OCI-LY1 (cell line): ENCODE results near the gene PANK4.

ENCODE experiments used
- CTCF ChIP-seq: fragments of 200-600 bp; sonication (generic), shearing (Covaris generic); IDR thresholded peaks from 2 replicates; pipeline ENCODE4 v1.5.1; 2017; ENCODE audit warnings: mild to moderate bottlenecking, antibody characterized with exemption, low read length, moderate library complexity, mixed read lengths
- EZH2 ChIP-seq: fragments of 200-600 bp; sonication (generic), shearing (Covaris generic); IDR thresholded peaks from 2 replicates; pipeline ENCODE4 v1.8.0; 2017; ENCODE audit warnings: borderline replicate concordance, mixed run types, mild to moderate bottlenecking, antibody characterized with exemption, low read length, moderate library complexity, mixed read lengths

DNA sequence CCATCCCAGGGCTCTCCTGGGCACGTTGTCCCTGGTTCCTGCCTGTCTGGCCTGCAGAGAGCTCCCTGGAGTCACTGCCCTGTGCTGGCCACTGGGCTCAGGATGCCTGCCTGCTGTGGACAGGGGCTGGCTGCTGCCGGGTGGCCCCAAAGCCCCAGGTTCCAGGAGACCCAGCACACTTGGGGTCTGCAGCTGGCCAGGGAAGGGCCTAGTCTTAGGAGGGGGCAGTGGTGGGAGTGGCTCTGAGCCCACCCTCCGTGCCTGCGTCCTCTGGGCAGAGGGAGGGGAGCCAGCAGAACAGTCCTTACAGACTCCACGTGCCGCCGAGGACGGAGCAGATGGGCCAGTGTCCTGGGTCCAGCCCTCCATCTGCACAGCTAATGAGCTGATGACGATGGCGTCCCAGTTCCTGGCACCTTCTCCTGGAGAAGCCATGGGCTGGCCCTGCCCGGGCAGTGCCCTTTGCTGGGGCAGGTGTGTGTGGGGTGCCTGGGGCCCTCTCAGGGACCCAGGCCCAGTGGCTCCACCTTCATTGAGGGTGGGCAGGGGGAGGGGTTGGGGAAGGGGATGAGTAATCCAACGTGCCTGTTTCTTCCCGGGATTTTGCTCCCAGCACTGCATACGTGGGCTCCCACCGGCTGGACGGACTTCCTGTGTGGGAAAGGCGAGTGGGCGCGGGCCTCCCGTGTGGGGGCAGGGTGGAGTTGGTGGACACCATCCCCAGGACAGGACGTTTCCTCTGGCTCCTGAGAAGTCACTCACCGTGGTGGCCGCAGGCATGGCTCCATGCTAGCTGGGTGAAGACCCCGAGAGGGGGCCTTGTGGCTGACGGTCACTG is 57.1 kb downstream of the PANK4 start:
- TF ChIP-seq CTCF (no peak), EZH2 (no peak)
